HG03571 (cell line): ENCODE measurements around the gene DYNC2H1.
"Not testable (repeated sequence)": the region's sequence is repeated elsewhere in the genome, so short reads cannot be mapped to it uniquely, and the experiment has no call there.

ENCODE experiments used
- ATAC-seq: cut with Tn5 transposase; IDR thresholded peaks from one replicate; pipeline ENCODE4 v1.9.1; 2021; ENCODE audit not compliant: unreplicated experiment

DYNC2H1 gene

DNA sequence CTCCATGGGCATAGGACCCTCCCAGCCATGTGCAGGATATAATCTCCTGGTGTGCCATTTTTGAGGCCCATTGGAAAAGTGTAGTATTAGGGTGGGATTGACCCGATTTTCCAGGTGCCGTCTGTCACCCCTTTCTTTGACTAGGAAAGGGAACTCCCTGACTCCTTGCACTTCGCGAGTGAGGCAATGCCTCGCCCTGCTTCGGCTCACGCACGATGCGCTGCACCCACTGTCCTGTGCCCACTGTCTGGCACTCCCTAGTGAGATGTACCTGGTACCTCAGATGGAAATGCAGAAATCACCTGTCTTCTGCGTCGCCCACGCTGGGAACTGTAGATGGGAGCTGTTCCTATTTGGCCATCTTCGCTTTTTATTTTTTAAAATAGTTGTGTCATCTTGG, 32.8 kb downstream of the DYNC2H1 start:
- ATAC-seq, result not testable (repeated sequence)

DNA sequence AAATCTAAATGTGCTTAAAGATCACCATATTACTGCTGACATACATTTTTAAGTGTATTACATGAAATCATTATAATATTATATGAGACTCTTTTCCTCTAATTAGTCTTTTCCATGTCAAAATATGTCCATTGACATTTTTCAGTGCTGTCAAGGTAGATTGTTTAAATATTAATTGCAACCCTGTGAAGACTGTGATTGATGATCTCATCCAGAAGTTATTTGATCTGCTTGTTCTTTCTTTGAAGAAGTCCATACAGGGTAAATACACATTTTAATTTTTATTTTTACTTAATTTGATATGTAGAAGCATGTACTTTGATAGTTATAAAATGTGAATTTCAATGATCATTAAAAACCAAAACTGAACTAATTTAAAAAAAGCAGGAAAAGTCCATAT, 38.4 kb downstream of the DYNC2H1 start:
- ATAC-seq, result no peak

DNA sequence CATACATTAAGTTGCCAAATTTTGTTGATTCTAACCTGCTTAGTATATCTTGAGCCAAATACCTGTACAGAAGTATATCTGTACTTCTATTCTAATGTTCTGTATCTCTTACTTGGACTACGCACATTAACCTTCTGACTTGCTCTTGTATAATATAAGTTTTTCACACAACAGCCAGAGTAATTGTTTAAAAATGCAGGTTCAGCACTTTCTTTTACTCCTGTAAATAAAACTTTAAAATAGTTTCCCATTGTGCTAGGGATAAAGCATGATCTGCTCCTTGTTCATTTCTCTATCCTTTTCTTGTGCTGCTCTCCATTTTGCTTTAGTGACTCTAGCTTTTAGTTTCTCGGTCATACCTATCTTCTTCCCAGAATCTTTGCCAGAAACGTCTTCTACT, 48.3 kb downstream of the DYNC2H1 start:
- ATAC-seq, result no peak

DNA sequence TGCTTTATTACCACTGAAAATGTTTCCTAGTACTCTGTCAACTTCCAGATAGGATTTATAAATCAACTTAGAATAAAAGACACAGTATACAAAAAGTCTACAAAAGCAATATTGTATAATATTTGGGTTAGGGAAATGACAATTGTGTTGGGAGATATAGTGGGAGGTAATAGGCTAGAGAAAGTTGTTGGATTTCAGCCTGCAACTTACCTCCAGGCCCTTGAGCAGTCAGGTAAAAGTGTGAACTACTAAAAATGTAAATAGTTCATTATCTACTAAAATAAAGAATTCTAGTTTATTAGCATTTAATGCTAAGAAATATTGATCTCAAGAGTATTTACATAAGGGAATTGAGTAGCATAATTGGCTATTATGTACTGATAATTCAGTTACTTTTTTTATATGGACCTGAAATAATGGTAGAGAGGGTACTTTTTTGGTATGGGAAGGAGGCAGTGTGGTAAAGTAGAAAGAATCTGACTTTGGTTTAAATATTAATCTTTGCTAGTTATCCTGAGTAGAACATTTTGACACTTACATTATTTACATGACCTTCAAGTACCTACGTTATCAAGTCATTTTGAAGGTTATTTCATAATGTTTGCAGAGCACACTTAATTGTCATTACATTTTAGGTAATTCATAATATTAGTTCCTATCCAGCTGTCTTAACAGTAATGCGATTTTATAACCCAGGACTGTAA, 55.0 kb downstream of the DYNC2H1 start:
- ATAC-seq, result no peak

DNA sequence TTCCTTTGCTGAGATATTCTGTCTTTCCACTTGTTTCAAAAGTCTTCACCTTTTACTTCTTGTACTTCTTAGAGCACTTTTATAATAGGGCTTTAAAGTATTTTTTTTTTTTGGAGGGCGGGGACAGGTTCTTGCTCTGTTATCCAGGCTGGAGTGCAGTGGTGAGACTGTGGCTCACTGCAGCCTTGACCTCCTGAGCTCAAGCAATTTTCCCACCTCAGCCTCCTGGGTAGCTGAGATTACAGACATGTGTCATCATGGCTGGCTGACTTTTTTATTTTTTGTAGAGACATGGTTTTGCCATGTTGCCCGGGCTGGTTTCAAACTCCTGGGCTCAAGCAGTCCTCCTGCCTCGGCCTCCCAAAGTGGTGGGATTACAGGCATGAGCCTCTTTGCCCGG, 57.9 kb downstream of the DYNC2H1 start:
- ATAC-seq, result no peak

DNA sequence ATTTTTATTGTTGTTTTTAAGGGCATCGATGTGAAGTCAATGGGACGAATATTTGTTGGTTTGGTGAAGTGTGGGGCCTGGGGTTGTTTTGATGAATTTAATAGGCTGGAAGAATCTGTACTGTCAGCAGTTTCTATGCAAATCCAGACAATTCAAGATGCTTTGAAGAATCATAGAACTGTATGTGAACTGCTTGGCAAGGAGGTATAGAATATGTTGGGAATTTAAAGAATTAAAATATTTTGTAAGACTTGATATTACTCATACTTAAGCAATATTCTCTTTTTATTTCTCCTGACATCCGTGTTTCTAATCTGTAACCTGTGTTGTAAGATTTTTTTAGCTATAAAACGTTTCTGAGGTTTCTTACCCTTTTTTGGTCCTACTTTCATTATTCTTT, 61.6 kb downstream of the DYNC2H1 start:
- no peak for ATAC-seq

DNA sequence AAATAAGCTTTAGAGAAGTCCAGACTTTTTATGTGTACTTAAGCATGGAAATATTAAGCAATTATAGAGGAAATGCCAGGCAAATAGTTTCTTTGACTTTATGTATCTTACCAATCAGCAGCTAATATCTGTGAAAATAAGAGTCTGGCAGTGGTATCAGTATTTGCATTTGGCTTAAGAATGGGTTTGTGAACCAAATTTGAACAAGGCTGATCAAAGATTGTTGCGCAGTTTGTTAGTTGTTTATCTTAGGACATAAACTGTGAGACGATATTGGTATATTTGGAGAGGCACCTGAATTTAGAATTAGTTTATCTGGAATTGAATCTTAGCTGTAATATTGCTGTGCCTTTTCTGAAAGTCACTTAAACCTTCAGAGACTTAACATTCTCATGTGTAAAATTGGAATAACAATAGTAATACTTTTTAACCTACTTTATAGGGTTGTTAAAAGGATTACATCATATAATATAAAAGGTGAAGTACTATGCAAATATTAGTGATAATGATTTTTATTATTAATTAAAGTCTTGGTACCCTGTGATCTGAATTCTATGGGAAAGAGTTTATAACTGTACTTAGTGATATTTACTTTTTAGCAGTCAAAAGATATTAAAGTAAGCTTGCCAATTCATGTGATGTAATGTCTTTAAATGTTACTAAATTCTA, 66.4 kb downstream of the DYNC2H1 start:
- ATAC-seq, result no peak

DNA sequence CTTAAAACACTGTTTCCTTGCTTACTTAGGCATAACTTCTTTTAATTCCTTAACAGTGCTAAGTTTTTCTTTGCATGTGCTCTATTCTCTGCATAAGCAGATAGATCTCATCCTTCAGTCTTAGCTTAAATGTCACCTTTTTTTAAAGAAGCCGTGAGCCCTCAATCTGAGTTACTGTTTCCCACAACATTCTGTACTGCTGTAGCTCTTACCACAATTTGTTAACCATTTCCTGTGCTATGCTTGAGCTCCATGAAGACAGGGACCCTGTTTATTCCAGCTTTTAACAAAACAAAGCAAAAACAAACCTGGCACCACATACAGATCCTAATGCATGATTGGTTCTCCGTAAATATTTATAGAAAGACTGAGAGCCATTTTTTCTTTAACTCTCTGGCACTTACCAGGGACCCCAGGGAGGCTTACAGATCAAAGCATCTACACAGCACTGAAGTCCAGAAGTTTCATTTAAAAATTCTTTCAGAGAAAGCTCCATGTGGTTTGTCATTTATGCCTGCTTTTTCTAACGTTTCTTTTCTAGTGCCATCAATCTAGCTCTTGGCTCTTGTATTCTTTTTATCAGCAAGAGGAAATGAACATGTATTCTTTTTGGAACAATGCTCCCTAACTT, 74.9 kb downstream of the DYNC2H1 start:
- ATAC-seq, result no peak

DNA sequence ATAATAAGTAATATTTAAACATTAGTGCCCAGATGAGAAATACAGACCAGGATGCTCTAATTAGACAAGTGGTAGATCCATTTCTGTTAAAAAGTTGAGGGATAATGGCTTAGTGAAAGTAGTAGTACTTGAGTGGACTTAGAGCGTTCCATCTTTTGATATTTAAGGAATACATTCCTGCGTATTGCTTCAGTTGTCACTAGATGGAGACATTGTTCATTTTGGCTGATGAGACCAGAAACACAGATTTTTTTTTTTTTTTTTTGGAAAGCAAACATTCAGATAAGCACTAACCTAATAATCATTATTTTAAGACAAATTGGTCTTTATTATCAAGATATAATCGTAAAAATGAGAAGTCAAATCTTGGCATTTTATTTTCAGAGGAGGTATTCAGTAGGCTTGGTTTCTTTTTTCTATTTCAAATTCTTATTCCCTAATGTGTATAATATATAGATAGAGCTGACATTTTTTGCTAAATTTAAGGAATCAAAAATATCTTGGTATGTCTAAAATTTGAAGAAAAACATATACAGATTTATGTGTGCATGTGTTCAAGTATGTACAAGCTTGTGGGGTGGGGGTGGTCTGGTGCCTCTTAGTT, 92.9 kb downstream of the DYNC2H1 start:
- ATAC-seq, result no peak

DNA sequence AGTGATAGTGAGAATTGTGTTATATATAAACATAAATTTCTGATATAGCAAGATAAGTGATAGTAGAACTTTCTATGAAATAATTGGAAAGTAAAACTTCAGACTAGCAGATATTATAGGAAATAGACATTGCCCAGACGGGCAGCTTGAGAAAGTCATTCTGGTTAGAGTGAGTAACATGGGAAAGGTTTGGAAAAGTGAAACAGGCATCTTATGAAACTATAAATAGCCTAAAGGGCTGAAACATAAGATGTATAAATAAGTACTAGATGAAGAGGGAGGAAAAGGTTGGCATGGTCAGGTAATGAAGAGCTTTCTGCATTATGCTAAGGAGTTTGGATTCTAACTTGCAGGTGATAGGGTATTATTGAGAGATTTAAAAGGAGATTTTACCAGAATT, 101.3 kb downstream of the DYNC2H1 start:
- no peak for ATAC-seq

DNA sequence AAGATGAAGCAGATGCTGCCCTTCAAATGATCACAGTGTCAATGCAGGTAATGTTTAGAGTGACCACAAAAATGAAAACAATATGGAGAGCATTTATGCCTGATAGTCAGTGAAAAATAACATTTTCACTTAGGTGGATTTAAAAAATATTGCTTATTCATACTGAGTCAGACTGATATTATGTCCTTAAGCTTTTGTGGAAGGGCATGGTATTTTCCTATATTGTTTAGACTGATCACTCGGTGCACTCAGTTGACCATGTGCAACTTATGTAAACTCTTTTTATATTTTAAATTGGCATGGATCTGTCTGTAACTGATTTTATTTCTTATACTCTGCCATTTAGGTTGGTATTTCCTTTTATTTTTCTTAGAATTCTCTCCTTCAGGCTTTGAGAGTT, 106.6 kb downstream of the DYNC2H1 start:
- ATAC-seq, result no peak

DNA sequence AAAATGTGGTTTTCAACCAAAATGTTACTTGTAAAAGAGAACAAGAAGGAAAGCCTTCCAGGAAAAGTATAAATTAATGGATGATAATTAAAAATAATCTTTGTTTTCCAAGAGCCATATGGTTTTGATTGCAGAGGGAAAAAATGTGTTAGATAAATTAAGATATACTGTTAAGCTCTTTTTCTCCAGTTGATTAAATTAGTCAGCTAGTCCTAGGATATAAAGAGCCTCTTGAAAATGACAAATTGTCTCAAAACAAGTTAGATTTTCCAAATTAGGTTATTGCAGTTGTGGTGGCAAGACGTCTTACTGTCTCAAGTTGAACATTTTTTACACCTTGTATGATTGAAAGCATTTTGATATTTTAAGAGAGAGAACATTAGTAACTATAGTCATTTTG, 110.9 kb downstream of the DYNC2H1 start:
- no peak for ATAC-seq

DNA sequence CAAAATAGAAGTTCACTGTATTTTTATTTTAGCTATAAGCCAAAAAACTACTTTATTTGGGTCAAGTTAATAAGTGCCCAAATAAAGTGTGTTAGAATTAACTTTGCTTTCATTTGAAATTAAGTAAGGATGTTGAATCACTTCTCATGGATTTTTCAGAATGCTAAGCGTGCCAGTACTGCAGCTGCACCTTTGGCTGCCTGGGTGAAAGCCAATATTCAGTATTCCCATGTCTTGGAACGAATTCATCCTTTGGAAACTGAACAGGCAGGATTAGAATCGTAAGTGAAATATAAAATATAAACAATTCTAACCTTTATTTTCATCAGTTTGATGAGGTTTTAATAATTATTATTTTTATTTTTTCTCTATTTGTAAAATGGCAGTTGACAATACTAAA, 113.6 kb downstream of the DYNC2H1 start:
- no peak for ATAC-seq

DNA sequence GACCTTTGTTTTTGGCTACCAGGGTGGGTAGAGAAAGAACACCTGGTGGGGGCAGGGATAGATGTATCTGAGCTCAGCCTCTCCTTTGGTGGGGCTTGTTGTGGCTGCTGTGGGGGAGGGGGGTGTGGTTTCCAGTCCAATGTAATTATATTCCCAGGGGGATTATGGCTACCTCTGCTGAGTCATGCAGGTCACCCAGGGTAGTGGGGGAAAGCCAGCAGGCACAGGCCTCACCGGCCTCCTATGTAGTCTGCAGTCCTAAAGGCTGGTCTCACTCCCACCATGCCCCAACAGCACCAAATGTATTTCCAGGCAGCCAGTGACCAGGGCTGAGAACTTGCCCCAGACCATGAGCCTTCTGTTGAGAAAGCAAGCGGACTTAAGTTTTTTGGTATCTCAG, 119.6 kb downstream of the DYNC2H1 start:
- no peak for ATAC-seq

DNA sequence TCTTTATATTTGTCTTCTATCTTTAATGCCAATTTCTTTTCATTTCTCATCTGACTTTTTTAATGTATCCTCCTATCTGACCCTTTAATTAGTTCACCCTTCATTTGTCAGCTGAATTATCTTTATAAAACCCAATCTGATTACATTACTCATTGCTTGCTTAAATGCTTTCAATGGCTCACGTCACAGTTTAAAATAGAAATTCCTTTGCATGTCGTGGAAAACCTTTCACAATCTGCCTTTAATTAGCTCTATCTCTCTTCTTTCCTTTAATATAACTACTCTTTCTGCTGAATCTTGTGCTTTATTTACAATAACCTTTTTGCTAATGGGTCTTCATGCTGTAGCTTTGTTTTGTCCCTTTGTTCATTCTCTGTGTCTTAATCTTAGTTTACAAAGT, 125.7 kb downstream of the DYNC2H1 start:
- no peak for ATAC-seq

DNA sequence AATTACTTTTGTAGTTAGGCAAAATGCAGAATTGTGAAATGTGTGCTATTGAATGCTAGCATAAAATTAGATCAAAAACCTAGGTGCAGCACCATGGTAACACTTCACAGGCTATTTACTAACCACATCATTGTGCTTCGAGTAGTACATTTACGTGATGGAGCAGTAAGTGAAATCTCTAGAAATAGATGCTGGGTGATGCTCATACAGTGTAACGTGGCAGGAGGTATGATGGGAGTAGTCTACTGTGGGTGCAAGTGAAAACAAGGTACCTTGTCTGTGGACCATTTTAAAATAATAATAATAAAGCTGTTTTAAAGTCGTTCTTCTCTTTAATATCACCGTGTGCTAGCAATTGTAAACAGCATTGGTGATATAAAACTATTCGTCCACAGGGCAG, 132.3 kb downstream of the DYNC2H1 start:
- ATAC-seq, result no peak

DNA sequence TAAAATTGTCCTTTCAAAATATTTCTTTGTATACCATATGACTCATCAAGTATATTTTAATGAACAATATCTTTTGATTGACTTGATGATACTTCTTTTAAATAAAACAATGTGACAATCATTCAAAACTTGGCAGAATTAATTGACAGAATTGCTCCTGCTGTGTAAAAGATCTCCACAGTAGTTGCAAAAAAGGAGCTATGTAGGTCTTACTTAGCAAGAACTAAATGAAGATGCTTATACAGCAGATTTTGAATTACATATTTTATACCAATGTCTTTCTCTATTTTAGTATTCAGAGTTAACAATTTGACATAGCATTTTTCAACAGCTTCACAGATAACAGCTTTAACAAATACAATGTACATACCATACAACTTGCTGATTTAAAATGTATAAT, 144.9 kb downstream of the DYNC2H1 start:
- ATAC-seq, result no peak

DNA sequence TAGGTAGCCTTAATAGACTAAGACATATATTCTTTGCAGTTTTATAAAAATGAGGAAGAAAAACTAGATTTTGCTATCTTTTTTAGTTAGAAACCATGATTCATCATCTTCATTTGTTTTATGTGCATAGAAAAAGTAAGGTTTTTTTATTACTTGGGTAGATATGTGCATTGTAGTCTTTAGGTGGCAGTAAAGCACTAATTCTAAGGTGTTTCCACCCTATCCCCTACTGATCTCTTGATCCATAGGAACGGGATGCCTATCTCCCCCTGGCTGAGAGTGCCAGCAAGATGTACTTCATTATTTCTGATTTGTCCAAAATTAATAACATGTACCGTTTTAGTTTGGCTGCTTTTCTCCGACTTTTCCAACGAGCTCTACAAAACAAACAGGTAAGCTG, 148.1 kb downstream of the DYNC2H1 start:
- ATAC-seq, result no peak

DNA sequence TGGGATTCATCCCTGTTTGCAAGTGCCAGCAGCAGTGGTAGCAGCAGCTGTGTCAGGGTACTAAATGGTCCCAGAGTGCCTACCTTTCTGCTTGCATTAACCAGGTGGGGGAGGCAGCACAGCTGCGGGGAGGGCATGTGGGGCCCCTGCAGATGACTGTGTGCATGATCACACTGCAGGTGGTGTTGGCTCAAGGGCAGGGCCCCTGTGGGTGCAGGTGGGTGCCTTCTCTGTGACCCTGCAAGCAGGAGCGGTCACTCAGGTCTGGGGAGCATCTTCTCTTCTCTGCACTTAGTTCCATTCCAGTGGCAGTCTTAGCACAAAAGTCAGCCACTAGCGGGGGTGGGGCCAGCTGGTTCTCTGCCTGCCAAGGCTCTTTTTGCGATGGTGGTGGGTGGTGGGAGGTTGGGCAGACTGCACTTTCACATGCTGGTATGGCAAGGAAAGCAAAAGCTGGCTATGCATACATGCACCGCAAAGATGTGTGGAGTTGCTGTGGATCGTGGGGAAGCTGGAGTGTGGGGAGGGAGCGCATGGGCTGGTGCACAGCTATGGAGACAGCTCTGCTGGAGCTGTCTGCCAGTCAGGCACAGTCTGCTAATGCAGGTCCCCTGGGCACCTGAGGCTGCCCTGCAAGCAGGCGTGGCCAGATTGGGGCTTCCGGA, 157.1 kb downstream of the DYNC2H1 start:
- ATAC-seq, result no peak

DNA sequence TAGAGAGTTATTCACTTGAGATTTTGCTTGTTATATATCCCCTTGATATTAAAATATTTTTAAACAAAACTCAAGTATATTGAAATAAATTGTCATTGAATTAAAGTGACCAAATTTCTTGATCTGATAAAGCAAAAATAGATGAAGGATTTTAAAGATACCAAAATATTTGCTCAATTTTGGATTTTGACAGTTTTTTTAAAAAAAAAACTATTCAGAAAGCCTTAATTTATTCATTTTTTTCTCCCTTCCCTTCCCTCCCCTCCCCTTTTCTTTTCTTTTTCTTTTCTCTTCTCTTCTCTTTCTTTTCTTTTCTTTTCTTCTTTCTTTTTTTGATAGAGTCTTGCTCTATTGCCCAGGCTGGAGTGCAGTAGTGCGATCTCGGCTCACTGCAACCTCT, 163.7 kb downstream of the DYNC2H1 start:
- no peak for ATAC-seq

DNA sequence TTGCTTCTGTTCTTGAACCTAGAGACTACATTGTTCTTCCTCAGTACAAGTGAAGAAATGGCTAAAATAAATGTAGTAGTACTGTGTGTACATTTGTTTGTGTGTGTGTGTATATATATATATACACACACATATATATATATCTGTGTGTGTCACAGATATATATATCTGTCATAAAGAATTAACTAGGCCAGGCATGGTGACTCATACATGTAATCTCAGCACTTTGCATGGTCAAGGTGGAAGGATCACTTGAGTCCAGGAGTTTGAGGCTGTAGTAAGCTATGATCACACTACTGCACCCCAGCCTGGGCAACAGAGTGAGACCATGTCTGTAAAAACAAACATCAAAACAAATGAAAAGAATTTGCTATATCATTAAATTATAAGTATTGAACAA, 164.8 kb downstream of the DYNC2H1 start:
- no peak for ATAC-seq

DNA sequence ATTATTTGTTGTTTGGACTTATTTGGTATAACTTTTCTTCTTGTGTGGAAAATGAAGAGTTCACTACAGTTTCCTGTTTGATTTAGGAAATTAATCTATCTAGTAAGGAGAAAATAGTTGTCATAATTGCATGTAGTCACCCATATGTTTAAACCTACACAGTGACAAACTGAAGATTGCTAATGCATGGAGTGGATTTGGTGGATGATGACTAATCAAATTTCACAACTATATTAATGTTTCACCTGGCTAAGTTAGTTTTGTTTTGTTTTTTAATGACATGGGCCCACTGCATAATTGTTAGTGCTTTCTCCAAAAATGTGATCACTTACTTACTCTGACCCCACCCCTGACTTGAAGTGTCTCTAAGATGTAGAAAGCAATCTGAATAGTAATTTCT, 170.6 kb downstream of the DYNC2H1 start:
- ATAC-seq, result no peak
